ENCODE measurements around the gene LMNTD2.

DNA sequence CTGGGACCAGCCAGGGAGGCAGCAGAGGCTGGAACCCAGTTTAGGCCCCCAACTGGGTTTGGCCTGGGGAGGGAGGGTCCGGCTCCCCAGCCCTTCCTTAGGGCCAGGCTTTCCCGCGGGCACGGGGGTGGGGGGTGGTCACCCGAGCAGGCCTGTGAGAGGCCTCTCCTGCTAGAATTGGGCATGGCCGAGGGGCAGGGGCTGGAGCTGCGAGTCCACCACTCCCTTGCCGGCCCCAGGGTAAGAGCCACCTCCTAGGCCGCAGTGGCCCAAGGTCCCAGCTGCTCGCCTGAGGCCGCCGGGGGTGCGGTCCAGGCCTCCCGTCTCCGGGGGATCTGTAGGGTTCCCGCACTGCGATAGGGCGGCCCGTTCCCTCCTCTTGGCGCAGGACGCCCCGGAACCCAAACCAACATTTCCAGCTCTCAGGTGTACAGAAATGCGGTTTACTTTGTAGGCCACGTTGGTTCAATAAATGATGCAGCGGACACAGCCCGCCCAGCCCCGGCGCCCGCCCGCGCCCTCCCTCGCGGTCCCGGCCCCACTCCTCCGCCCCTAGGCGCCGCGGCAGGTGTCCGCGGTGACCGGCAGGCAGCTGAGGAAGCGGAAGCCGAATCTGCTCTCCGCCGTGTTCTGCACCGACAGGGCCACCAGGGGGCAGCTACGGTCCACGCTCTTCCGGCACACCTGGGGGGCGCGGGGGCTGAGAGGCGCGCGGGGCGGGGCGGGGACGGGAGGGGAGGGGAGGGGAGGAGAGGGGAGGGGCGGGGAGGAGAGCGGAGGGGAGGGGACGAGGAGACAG is 5.9 kb downstream of the LMNTD2 start:
- no peak for TF ChIP-seq POLR2AphosphoS5 (IDR thresholded peaks at IDR 0.05; ENCODE audit: low read depth)
- TF ChIP-seq, protein P1, sequence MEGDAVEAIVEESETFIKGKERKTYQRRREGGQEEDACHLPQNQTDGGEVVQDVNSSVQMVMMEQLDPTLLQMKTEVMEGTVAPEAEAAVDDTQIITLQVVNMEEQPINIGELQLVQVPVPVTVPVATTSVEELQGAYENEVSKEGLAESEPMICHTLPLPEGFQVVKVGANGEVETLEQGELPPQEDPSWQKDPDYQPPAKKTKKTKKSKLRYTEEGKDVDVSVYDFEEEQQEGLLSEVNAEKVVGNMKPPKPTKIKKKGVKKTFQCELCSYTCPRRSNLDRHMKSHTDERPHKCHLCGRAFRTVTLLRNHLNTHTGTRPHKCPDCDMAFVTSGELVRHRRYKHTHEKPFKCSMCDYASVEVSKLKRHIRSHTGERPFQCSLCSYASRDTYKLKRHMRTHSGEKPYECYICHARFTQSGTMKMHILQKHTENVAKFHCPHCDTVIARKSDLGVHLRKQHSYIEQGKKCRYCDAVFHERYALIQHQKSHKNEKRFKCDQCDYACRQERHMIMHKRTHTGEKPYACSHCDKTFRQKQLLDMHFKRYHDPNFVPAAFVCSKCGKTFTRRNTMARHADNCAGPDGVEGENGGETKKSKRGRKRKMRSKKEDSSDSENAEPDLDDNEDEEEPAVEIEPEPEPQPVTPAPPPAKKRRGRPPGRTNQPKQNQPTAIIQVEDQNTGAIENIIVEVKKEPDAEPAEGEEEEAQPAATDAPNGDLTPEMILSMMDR (IDR thresholded peaks at IDR 0.05; ENCODE audit: insufficient read depth, low read length): peak; percentile 28
